Osteoblast (primary cell): ENCODE measurements around the gene KCNF1. TPM values are rescaled to one million over a fixed set of nuclear protein-coding genes. Genes with fewer than 3 reads are reported as not detected.
A peak's percentile ranks its signal among the peaks of the same experiment; 100 is the strongest.

Experiments used
- DNase-seq: peaks from one replicate; pipeline ENCODE4 v3.0.0; 2011; ENCODE audit warnings: low spot score, mixed read lengths; ENCODE audit not compliant: insufficient read length; ENCODE audit errors: missing footprints
- H2AFZ ChIP-seq: 2 replicates; pipeline ENCODE4 v1.6.0; 2011; ENCODE audit warnings: mild to moderate bottlenecking, low read length
- H3K27ac ChIP-seq: 2 replicates; pipeline ENCODE4 v1.5.1; 2011; ENCODE audit warnings: mild to moderate bottlenecking, low read depth, low read length, moderate library complexity
- H3K27me3 ChIP-seq: 2 replicates; pipeline ENCODE4 v1.6.0; 2012; ENCODE audit warnings: mild to moderate bottlenecking, control low read depth, inconsistent platforms, low read length, moderate library complexity; ENCODE audit not compliant: insufficient read depth
- H3K36me3 ChIP-seq: 2 replicates; pipeline ENCODE4 v1.5.1; 2011; ENCODE audit warnings: mild to moderate bottlenecking, low read length, control low read depth, moderate library complexity; ENCODE audit not compliant: insufficient read depth
- H3K4me1 ChIP-seq: 2 replicates; pipeline ENCODE4 v1.5.1; 2011; ENCODE audit warnings: mild to moderate bottlenecking, low read length, control low read depth, moderate library complexity; ENCODE audit not compliant: insufficient read depth
- H3K4me2 ChIP-seq: 2 replicates; pipeline ENCODE4 v1.6.0; 2011; ENCODE audit warnings: mild to moderate bottlenecking, low read length; ENCODE audit not compliant: insufficient read depth
- H3K4me3 ChIP-seq: fragments of 200-600 bp; sonication (generic); 3 replicates; pipeline ENCODE4 v1.5.1; 2012; ENCODE audit warnings: mild to moderate bottlenecking, low read length, inconsistent platforms; ENCODE audit not compliant: insufficient read depth
- H3K79me2 ChIP-seq: 2 replicates; pipeline ENCODE4 v1.6.0; 2012; ENCODE audit warnings: mild to moderate bottlenecking, low read length, control low read depth, inconsistent platforms; ENCODE audit not compliant: insufficient read depth
- H3K9me3 ChIP-seq: 2 replicates; pipeline ENCODE4 v1.5.1; 2011; ENCODE audit warnings: low read depth, low read length, control low read depth
- H4K20me1 ChIP-seq: 2 replicates; pipeline ENCODE4 v1.6.0; 2012; ENCODE audit warnings: mild to moderate bottlenecking, low read length, control low read depth; ENCODE audit not compliant: insufficient read depth
- CTCF ChIP-seq: IDR thresholded peaks from 2 replicates; pipeline ENCODE4 v1.5.1; 2011; ENCODE audit warnings: mild to moderate bottlenecking, low read depth, low read length, moderate library complexity; ENCODE audit errors: extremely low read depth
- total RNA-seq: library from RNA; depleted of rRNA; stranded (reverse); fragments of >200 nt; gene quantifications from 2 replicates; pipeline ENCODE4 v1.2.3, GENCODE V29; 2012

KCNF1 gene
- total RNA-seq, 1 donor: under 0.01 TPM

DNA sequence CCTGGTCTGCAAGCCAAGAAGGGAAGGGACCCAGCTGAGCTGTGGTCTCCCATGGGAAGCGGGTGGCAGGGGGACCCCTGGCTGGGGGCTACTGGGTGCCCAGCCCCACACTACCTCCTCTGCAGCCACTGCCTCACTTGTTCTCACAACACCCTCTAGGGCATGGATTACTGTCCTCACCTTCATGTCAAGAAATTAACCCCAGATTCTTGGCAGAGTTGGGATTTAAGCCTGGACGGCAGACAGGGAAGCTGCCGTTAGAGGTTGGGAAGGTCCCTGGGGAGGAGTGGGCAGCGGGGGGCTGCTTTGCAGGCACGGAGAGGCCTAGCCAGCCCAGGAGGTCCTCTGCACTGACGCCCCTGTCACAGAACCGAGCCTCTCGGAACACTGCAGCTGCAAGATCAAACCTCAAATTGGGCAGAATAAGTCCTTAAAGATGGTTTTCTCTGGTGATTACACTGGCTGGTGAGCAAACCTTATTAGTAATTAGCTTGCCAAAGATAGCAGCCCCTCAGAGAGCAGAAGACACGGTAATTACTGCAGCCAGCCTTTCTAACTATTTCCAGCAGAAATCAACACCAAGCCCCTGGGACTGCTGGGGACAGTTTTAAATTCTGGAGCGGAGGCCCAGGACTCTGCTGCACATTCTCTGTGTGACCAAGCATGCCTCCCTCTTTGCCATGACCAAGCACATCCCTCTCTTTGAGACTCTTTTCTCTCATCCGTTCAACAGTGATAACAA is 35.9 kb downstream of the KCNF1 start:
- TF ChIP-seq CTCF: no peak
- peaks cover 34% of the 10 kb centered on the region for H3K27me3 ChIP-seq
- H4K20me1 ChIP-seq: no peaks in the 10 kb centered on the region
- no peak overlapping the region for H3K4me3 ChIP-seq
- H3K36me3 ChIP-seq: no peaks in the 10 kb centered on the region
- no peak for DNase-seq
- H3K4me1 ChIP-seq: peaks cover 13% of the 10 kb centered on the region
- H3K4me2 ChIP-seq: peak overlapping the region; percentile 77
- no peak overlapping the region for H3K27ac ChIP-seq
- H3K79me2 ChIP-seq: no peaks in the 10 kb centered on the region
- H2AFZ ChIP-seq: no peak overlapping the region
- H3K9me3 ChIP-seq: no peaks in the 10 kb centered on the region

GRCh38 chr2:10948188-10948564 is 36.4 kb downstream of the KCNF1 start:
- Histone ChIP-seq H3K36me3 (no peaks in the 10 kb centered on the region), H3K4me3 (no peak overlapping the region), H2AFZ (no peak overlapping the region), H3K4me1 (peaks cover 13% of the 10 kb centered on the region), H3K9me3 (no peaks in the 10 kb centered on the region), H3K79me2 (no peaks in the 10 kb centered on the region), H3K27ac (no peak overlapping the region), H4K20me1 (no peaks in the 10 kb centered on the region), H3K4me2 (no peak overlapping the region), H3K27me3 (peaks cover 34% of the 10 kb centered on the region)
- no peak for DNase-seq
- no peak for TF ChIP-seq CTCF

DNA sequence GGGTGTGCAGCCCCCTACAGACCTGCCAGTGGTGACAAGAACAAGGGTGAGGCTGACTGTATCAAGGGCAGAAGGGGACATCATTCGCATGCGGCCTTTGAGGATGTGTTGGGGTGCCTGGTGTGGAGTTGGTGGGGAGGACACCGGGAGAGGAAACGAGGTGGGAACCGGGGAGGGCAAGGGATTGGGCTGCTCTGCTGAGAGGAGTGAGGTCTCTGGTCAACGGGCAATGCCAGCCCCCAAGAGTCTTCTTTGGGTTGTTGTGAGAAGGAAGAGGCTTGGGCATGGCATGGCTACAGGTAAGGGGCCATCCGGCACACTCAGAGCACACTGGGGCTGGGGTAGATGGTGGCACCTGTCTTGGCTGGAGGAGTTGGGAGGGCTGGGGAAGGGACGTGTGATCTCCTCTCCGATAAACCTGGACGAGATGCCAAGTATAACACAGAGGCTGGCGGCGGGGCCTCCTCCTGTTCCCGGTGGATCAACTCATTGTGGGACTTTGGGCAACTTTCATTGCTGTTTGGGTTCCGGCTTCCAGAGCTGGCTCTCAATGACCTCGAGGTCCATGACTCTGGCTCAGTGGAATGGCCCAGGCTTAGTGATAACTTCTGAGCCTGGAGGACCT is 37.0 kb downstream of the KCNF1 start:
- DNase-seq: no peak
- Histone ChIP-seq H3K4me2 (no peak overlapping the region), H3K4me3 (no peak overlapping the region), H3K27ac (no peak overlapping the region), H2AFZ (no peak overlapping the region), H4K20me1 (no peaks in the 10 kb centered on the region), H3K4me1 (peaks cover 13% of the 10 kb centered on the region), H3K79me2 (no peaks in the 10 kb centered on the region), H3K27me3 (peaks cover 34% of the 10 kb centered on the region), H3K36me3 (no peaks in the 10 kb centered on the region), H3K9me3 (no peaks in the 10 kb centered on the region)
- no peak for TF ChIP-seq CTCF

DNA sequence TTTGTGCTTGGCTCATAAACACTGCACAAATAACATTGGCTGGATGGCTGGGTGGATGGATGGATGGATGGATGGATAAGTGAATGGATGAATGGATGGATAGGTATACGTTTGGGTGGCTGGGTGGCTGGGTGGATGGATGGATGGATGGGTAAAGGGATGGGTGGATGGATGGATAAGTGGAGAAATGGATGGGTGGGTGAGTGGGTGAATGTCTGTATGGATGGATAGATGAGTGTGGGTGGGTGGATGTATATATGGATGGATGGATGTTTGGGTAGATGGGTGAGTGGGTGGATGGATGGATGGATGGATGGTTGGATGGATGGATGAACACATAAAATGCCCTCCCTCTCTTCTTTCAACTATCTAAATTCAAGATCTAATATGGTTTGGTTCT is 38.1 kb downstream of the KCNF1 start:
- H4K20me1 ChIP-seq: no peaks in the 10 kb centered on the region
- no peaks in the 10 kb centered on the region for H3K79me2 ChIP-seq
- H2AFZ ChIP-seq: no peak overlapping the region
- no peak overlapping the region for H3K4me3 ChIP-seq
- no peak for DNase-seq
- H3K36me3 ChIP-seq: no peaks in the 10 kb centered on the region
- no peak overlapping the region for H3K4me2 ChIP-seq
- H3K27ac ChIP-seq: no peak overlapping the region
- H3K9me3 ChIP-seq: no peaks in the 10 kb centered on the region
- TF ChIP-seq CTCF: no peak
- peaks cover 13% of the 10 kb centered on the region for H3K4me1 ChIP-seq
- peaks cover 24% of the 10 kb centered on the region for H3K27me3 ChIP-seq
